Superior temporal gyrus (tissue), 1 donor: Measurements from ENCODE around the gene BTBD9.

Experiments used
- DNase-seq: peaks from one replicate; pipeline ENCODE4 v3.0.0-alpha.2; 2016; ENCODE audit errors: extremely low spot score

BTBD9 gene

DNA sequence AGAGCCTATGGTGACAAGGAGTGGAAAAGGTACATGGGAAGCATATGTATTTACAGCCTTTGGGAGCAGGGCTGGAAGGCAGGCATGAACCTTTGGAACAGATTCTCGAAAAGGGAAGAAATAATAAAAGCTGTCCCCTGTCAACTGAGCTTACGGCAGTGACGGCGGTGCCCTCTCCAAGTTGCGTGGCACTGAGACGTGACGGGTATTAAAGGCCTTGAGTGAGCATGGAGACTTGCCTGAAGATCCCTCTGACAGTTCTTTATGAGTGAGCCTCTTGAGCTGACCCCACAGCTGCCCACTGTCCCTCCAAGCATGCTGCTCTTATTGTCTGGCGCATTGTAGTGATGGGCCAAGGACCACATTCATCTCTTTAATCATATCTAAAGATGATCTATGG, 431.7 kb downstream of the BTBD9 start:
- DNase-seq = no peak

- DNase-seq = no peak
These were observed 432.4 kb downstream of the BTBD9 start for GRCh38 chr6:38207375-38207774.

GRCh38 chr6:38198219-38198618, 441.5 kb downstream of the BTBD9 start:
- no peak for DNase-seq

- DNase-seq = no peak
These were observed 444.6 kb downstream of the BTBD9 start for GRCh38 chr6:38195113-38195635.

DNA sequence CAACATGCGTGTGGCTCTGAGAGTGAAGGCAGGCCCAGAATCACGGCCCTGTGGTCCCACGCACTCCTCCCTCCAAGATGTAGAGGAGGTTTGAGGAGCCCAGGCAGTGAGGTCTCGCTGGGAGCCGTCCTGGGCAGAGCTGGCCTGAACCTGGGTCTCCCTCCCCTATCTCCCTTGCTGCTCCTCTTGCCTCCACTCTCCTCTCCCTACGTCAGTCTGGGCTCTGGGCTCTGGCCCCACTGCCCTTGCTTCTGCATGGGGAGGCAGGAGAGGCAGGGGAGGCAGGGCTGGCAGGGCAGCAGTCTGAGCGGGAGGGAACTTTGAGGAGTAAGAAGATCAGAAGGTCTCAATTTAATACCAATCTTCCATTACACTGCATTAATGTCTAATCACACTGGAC, 445.1 kb downstream of the BTBD9 start:
- no peak for DNase-seq

DNA sequence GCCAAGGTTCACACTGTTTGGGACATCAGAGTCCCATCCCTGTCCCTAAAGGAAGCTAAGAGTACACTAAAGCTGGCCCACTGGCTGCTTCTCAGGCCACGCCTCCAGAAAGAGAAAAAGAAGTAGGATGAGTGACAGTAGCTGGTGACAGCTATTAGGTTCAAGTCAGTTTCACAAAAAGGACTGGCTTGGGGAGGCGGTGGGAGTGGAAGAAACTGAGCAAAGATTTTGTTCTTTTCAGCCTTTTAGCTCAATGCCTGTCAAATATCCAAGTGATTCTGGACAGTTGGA, 445.5 kb downstream of the BTBD9 start:
- DNase-seq = no peak

DNA sequence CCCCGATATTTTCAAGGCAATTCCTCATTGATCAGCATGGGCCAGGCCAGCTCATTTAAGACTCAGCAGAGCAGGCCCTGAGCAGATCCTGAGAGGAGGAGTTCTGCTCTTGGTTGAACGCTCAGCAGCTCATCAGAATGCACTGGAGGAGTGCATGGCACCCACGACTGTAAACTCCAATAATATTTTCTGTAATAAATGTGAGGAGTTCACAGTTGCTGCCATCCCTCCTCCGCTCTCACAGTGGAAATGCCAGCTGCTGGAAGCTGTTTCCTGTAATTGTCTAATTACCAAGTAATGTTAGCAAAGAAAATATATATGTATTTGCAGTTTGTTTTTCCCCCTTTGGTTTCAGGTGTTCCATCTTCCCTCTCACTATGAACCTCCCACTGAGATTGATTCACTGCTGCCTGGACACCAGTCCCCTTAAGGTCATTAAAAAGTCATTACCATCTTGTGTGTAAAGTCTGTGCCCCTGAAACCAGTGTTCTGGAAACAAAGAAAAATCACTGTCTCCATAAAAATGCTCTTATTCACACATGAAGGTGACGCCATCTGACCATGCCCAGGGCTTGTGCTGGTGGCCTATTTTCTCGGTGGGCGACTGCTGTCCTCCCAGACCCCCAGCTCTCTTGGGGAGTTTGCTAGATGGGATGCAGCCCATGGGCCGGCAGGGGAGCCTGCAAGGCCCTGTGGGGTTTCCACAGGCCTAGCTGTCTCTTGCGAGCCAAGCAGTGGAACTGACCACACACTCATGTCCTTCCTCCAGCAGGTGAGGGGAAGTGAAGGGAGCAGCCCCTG, 446.0 kb downstream of the BTBD9 start:
- DNase-seq = no peak

GRCh38 chr6:38193051-38193450, 446.7 kb downstream of the BTBD9 start:
- no peak for DNase-seq

- no peak for DNase-seq
These were observed 447.2 kb downstream of the BTBD9 start for GRCh38 chr6:38192487-38192886.

DNA sequence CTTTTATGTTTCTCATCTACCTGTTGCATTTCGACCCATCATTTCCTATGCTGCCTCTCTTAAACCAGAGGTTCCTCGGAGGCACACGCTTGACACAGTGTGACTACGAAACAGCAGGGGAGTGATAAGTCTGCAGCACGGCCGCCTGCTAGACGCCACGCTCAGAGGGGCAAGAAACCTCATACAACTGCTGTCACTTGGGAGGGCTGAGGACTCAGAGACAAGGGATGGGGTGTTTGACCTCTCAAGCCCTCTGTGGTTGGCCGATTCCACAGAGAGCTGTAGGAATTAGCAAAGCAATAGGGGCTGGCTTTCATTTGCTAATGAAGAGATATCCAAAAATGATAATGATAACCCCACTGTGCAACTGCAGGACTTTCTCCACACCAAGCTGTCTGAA, 447.7 kb downstream of the BTBD9 start:
- no peak for DNase-seq

GRCh38 chr6:38191418-38191817, 448.3 kb downstream of the BTBD9 start:
- no peak for DNase-seq

DNA sequence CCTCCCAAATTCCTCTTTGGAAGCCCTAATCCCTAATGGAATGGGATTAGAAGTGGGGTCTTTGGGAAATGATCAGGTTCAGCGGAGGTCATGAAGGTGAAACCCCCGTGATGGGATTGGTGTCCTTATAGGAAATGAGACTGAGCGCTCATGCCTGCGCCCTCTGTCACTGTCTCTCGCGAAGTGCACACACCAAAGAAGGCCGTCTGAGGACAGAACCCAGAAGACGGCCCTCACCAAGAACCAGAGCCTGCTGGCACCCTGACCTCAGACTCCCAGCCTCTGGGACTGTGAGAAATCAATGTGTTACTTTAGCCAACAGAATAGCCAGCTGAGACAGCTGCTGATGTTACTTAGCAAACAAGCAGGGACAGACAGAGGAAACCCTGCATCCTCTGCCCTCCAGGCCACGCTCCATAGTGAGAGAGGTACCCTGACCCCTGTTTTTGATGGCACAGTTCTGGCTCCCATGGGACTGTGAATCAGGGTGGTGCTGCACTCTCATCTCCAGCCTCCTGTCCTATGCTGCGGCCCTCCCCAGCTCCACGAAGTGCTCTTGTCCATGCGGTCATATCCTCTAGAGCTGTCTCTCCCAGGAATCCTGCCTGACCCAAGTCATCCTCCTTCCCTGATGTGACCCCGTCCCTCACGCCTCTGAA, 450.9 kb downstream of the BTBD9 start:
- no peak for DNase-seq

GRCh38 chr6:38187811-38188590, 451.7 kb downstream of the BTBD9 start:
- no peak for DNase-seq

DNA sequence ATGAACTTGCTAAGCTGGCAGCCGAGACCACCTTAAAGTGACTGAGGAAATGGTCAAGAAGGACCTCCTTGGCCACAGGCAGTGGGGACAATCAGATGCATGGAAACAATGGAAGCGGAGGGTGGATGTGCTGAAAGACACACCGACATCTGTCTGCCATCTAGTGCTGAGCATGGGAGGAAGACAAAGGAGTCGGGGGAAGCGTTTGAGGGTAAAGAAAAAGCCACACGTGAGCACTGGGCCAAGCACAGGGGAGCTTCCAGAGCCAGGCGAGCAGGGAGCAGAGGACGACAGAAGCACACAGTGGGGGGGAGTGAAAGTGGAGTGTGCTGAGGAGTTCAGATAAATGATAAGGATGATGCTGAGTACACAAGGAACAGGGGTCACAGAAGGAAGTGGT, 452.4 kb downstream of the BTBD9 start:
- DNase-seq = peak; percentile 46

- DNase-seq = no peak
These were observed 454.0 kb downstream of the BTBD9 start for GRCh38 chr6:38185752-38186151.

- peak; percentile 62 for DNase-seq
These were observed 454.5 kb downstream of the BTBD9 start for GRCh38 chr6:38185244-38185643.

DNA sequence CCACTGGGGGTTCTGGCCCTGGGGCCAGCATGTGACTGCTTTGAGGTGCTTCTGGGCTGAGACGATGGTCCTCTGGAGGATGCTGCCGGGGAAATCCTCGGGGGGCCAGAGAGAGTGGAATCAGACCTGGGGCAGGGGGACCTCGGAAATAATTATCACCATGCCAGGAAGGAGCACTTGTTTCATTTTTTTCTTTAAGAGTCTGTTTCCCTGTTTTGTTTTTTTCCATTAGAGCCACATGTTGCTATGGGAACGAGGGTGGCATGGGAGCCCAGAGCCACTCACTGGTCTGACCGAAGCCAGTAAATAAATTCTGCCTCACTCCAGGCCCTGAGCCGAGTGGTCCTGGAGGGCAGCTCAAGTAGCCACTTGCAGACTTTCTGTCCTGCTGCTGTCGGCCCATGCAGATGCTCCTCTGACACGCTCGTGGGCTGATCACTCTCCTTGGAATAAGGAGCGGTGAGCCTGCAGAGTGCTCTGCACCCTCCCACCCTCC, 455.1 kb downstream of the BTBD9 start:
- DNase-seq = peak; percentile 57

DNA sequence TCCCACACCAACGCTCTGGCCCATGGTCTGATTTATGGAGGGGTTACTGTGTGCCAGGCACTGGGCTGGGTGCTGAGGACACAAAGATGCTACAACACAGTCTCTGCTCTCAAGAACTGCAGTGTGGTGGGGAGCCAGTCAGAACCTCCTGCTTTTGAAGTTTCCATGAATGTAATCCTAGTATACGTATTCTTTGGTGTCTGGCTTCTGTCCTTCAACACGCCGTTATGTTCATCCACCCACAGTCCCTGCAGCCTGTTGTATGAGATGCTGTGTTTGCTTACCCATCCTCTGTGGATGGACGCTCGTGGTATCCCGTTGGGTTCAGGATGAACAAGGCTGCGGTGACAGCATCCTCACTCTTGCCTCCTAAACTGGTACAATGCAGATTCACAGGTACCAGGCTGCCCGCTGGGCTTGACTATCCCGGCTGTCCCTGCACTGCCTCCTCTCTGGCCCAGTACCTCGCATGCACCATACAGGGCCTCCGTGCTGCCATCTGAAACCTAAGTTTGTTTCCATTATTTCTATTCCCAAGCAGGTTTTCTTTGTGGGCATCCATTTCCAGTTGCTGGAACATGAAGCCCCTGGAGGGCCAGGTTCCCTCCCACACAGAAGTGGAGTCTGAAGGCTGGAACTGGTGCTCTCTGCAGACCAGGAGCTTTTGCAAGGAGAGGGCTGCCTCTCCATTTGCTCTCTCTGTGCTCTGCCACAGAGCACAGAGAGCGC, 455.7 kb downstream of the BTBD9 start:
- DNase-seq = no peak

GRCh38 chr6:38182426-38182825, 457.3 kb downstream of the BTBD9 start:
- no peak for DNase-seq

GRCh38 chr6:38180586-38180985, 459.1 kb downstream of the BTBD9 start:
- no peak for DNase-seq

DNA sequence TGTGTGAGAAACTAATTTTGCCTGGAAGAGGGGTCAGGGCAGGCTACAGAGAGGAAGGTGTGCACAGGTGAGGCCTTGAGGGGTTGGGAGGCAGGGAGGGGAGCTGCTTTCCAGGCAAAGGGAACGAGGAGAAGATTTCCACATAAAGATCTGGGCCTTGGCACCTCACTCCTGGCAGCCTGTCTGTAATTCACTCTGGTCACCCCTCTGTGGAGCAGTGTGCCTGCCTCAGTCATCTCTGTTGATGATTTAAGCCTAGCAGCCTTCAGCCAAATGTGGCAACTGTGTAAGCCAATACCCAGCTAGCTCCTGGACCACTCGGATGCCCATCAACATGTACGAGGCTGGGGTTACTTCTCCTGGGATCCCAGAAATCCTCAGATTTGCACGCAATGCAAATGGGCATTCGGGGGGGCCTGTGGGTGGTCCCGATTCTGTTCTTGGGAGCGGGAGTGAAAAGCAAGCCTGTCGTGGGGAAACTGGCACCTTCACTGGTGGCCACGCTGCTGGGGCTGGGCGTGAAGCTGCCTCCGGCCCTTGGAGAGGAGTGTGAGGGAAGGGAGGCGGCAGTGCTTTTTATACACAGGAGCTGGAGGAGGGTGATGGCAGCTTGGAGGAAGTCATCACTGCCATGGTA, 459.8 kb downstream of the BTBD9 start:
- no peak for DNase-seq
